Ishikawa (cell line): ENCODE data around the gene MPV17L.
A peak's percentile ranks its signal among the peaks of the same experiment; 100 is the strongest.

Experiments
- CEBPB ChIP-seq: IDR thresholded peaks from 2 replicates; pipeline ENCODE4 v1.6.1; 2012
- CREB1 ChIP-seq: IDR thresholded peaks from 2 replicates; pipeline ENCODE4 v1.6.1; 2012; ENCODE audit warnings: low read depth
- EGR1 ChIP-seq: IDR thresholded peaks from 2 replicates; pipeline ENCODE4 v1.6.1; 2012
- EP300 ChIP-seq: IDR thresholded peaks from 2 replicates; pipeline ENCODE4 v1.6.1; 2012; ENCODE audit warnings: borderline replicate concordance
- FOXM1 ChIP-seq: IDR thresholded peaks from 2 replicates; pipeline ENCODE4 v1.6.1; 2012; ENCODE audit warnings: low read depth, borderline replicate concordance
- MAX ChIP-seq: IDR thresholded peaks from 2 replicates; pipeline ENCODE4 v1.6.1; 2012
- NFIC ChIP-seq: IDR thresholded peaks from 2 replicates; pipeline ENCODE4 v1.6.1; 2012
- RAD21 ChIP-seq: IDR thresholded peaks from 2 replicates; pipeline ENCODE4 v1.6.1; 2012; ENCODE audit warnings: low read depth
- REST ChIP-seq: IDR thresholded peaks from 2 replicates; pipeline ENCODE4 v1.6.1; 2012; ENCODE audit warnings: low read depth, mild to moderate bottlenecking
- TAF1 ChIP-seq: IDR thresholded peaks from 2 replicates; pipeline ENCODE4 v1.6.1; 2012; ENCODE audit warnings: low read depth, mild to moderate bottlenecking
- TCF12 ChIP-seq: IDR thresholded peaks from 2 replicates; pipeline ENCODE4 v1.6.1; 2012; ENCODE audit warnings: low read depth
- TEAD4 ChIP-seq: IDR thresholded peaks from 2 replicates; pipeline ENCODE4 v1.6.1; 2012
- USF1 ChIP-seq: IDR thresholded peaks from 2 replicates; pipeline ENCODE4 v1.6.1; 2012
- YY1 ChIP-seq: IDR thresholded peaks from 2 replicates; pipeline ENCODE4 v1.6.1; 2012; ENCODE audit warnings: low read depth
- ZBTB7A ChIP-seq: IDR thresholded peaks from 2 replicates; pipeline ENCODE4 v1.6.1; 2012; ENCODE audit warnings: low read depth

The MPV17L gene

GRCh38 chr16:15427648-15428239 is 32.2 kb downstream of the MPV17L start:
- TF ChIP-seq REST (no peak), MAX (peak; percentile 37), RAD21 (peak; percentile 54), YY1 (0 out of 2 replicates have a peak, but pooled peaks have one; percentile 13)

GRCh38 chr16:15434079-15434424 is 38.5 kb downstream of the MPV17L start:
- no peak for TF ChIP-seq TEAD4
- TF ChIP-seq USF1 = no peak

GRCh38 chr16:15434425-15435215 is 39.1 kb downstream of the MPV17L start, which contains the start of gene BMERB1:
Gene BMERB1 (plus strand): TSS chr16:15434588. CDS start chr16:15434654, 66 bp downstream.
- TF ChIP-seq CEBPB (no peak), EP300 (no peak), YY1 (no peak), TEAD4 (no peak), EGR1 (no peak), USF1 (no peak), CREB1 (no peak), TCF12 (no peak), ZBTB7A (no peak), MAX (no peak), TAF1 (no peak), RAD21 (no peak), NFIC (no peak)

GRCh38 chr16:15435216-15435864 is 39.8 kb downstream of the MPV17L start:
- TF ChIP-seq REST = no peak
- TF ChIP-seq RAD21 = peak; percentile 19; the same call in 1 of the 2 replicates

GRCh38 chr16:15439102-15439501 is 43.5 kb downstream of the MPV17L start:
- TF ChIP-seq NFIC (no peak), TAF1 (no peak), ZBTB7A (no peak), EP300 (no peak), TEAD4 (no peak), EGR1 (no peak), YY1 (no peak), RAD21 (no peak), USF1 (no peak), CREB1 (no peak), CEBPB (no peak), FOXM1 (no peak), REST (no peak), MAX (no peak), TCF12 (no peak)
